ENCODE data around the gene LBHD2. TPM values are rescaled to one million over a fixed set of nuclear protein-coding genes. Genes with fewer than 3 reads are reported as not detected.

Gene LBHD2
- total and polyA plus RNA-seq, 2 of the 8 experiments (the other 6 are each of a cell fraction or from before 2014, with no cell fraction given), result not detected

GRCh38 chr14:103056322-103057027, 27.5 kb upstream of the LBHD2 start:
- no peak overlapping the region for H2AFZ ChIP-seq (ENCODE audit: low read length)

More at GRCh38 chr14:103056322-103057027, 27.5 kb upstream of the LBHD2 start:
- Histone ChIP-seq H3K4ac (replicated peaks; ENCODE audit: insufficient read length, low read depth, low read length) (peak overlapping the region; percentile 97), H2BK5ac (ENCODE audit: low read depth, low read length) (peak overlapping the region; percentile 83; the same call in 1 of the 2 replicates), H3K14ac (ENCODE audit: insufficient read length) (no peak overlapping the region), H2BK20ac (ENCODE audit: low read length) (no peak overlapping the region), H3K18ac (ENCODE audit: extremely low read depth, low read length) (peak overlapping the region; percentile 76; the same call in 1 of the 2 replicates), H2BK12ac (ENCODE audit: low read depth, low read length) (no peak overlapping the region; the same call in 1 of the 2 replicates), H2AK5ac (ENCODE audit: low read depth, low read length) (no peak overlapping the region), H2BK15ac (ENCODE audit: low read length) (0 out of 2 replicates have a peak overlapping the region, but pooled peaks have one; percentile 78), H3K4me2 (ENCODE audit: insufficient read depth in 1 of 2, low read depth in 2 of 2, low read length in 2 of 2) (peak overlapping the region; percentile 80 to 81), H4K8ac (ENCODE audit: extremely low read depth, insufficient read depth, low read length) (no peak overlapping the region; the same call in 1 of the 2 replicates), H3K79me1 (ENCODE audit: low read depth, low read length) (peaks cover 2% of the 10 kb centered on the region; the same call in 1 of the 2 replicates), H3K4me3 (ENCODE audit: extremely low read depth in 1 of 4, insufficient read depth in 2 of 4, low read depth in 3 of 4, low read length in 4 of 4) (peak overlapping the region; percentile 77 to 88 (median 79)), H4K5ac (ENCODE audit: insufficient read length, low read depth, low read length) (peak overlapping the region; percentile 39), H3K56ac (replicated peaks; ENCODE audit: insufficient read length, low read depth, low read length) (no peak overlapping the region), H3K9ac (replicated peaks in 1 of 4; ENCODE audit: extremely low read depth in 1 of 4, low read depth in 3 of 4, low read length in 3 of 4) (peak overlapping the region; percentile 60 to 94 (median 68); a peak in 6 of 7 replicates), H3K79me2 (ENCODE audit: control insufficient read depth in 1 of 2, insufficient read depth in 2 of 2, low read length in 2 of 2) (peaks cover 16 to 45% of the 10 kb centered on the region in 2 experiments), H3K23me2 (ENCODE audit: low read depth, low read length) (peaks cover 12% of the 10 kb centered on the region), H3K9me3 (ENCODE audit: insufficient read depth in 2 of 2, low read depth in 1 of 2, low read length in 1 of 2) (no peaks in the 10 kb centered on the region), H3K36me3 (ENCODE audit: control insufficient read depth in 2 of 4, insufficient read depth in 4 of 4, low read length in 3 of 4) (no peaks in the 10 kb centered on the region), H3K4me1 (replicated peaks in 1 of 4; ENCODE audit: control insufficient read depth in 3 of 4, insufficient read depth in 4 of 4, low read length in 3 of 4) (peaks cover 0 to 7% (median 0%) of the 10 kb centered on the region in 4 experiments; a peak in 5 of 7 replicates), H2BK120ac (replicated peaks; ENCODE audit: low read depth, low read length) (no peak overlapping the region), H3K23ac (ENCODE audit: insufficient read length) (no peak overlapping the region), H4K91ac (replicated peaks; ENCODE audit: insufficient read length, low read length) (peak overlapping the region; percentile 49), H4K20me1 (replicated peaks in 1 of 2; ENCODE audit: control insufficient read depth in 1 of 2, insufficient read depth in 2 of 2, low read length in 2 of 2) (peaks cover 11 to 13% of the 10 kb centered on the region in 2 experiments), H3K27ac (ENCODE audit: low read depth, low read length) (no peak overlapping the region; the same call in 1 of the 2 replicates), H3K27me3 (replicated peaks in 1 of 4; ENCODE audit: control insufficient read depth in 3 of 4, extremely low read depth in 1 of 4, insufficient read depth in 3 of 4, low read length in 3 of 4) (no peaks in the 10 kb centered on the region)
- FAIRE-seq (no peak), DNase-seq (ENCODE audit: low read depth in 1 of 2, low spot score in 2 of 2) (peak in 1 of 2 experiments; percentile 64)
- CTCF ChIA-PET (ENCODE audit: partially characterized antibody), result interaction anchor here (0.6 to 1.1 kb wide), 3 partner anchors 19 to 53 kb away, joined by 3 to 4 read pairs (median 3); no protein-coding TSS in a partner anchor
- POLR2A ChIA-PET (ENCODE audit: partially characterized antibody), result interaction anchor here (1.0 to 1.6 kb wide), 4 partner anchors 15 to 80 kb away, joined by 3 to 4 read pairs (median 4); no protein-coding TSS in a partner anchor
- 6% methylated on average over 20 of the region's 50 CpGs; no CpG with 5 or more reads in 1 of the 2 experiments for WGBS, 2 experiments (ENCODE audit: extremely low coverage in 1 of 2, insufficient coverage in 1 of 2, insufficient read length in 1 of 2, insufficient replicate concordance in 2 of 2, low coverage in 1 of 2, low lambda C conversion rate in 2 of 2, missing lambda C conversion rate in 1 of 2)
- TF ChIP-seq CEBPB (IDR thresholded peaks at IDR 0.05; ENCODE audit: low read depth, low read length) (no peak), EGR1 (IDR thresholded peaks at IDR 0.05; ENCODE audit: borderline replicate concordance, low read depth, low read length) (0 out of 2 replicates have a peak, but pooled peaks have one; percentile 12), SIN3A (conservative IDR thresholded peaks at IDR 0.05 in 1 of 2, IDR thresholded peaks at IDR 0.05 in 1 of 2; ENCODE audit: low read depth in 1 of 2, low read length in 2 of 2) (no peak)
